ENCODE data around the gene NUDT6. TPM values are rescaled to one million over a fixed set of nuclear protein-coding genes. Genes with fewer than 3 reads are reported as not detected.

Gene NUDT6
- polyA plus RNA-seq, 3 donors: 14.6 to 23.6 (median 21.0) TPM

Other genes with a start within 250 kb of the NUDT6 start
- gene BBS12, start 189.9 kb downstream of the NUDT6 start, polyA plus RNA-seq (ENCODE audit: insufficient read length in 3 of 3): 10 to 100 TPM; 13.3 to 15.7 (median 14.8) TPM
- 1 to 10 TPM; 6.3 to 8.0 (median 7.9) TPM for gene FGF2, start 95.8 kb downstream of the NUDT6 start, polyA plus RNA-seq (ENCODE audit: insufficient read length in 3 of 3)

All from renal pelvis (tissue), 3 donors.